PFSK-1 (cell line): ENCODE data around the gene GAS1.

Source experiments
- POLR2AphosphoS5 ChIP-seq: IDR thresholded peaks from 2 replicates; pipeline ENCODE4 v1.6.1; 2012; ENCODE audit warnings: low read depth, mild to moderate bottlenecking, control low read depth, low read length, moderate library complexity
- SIN3A ChIP-seq: IDR thresholded peaks from 2 replicates; pipeline ENCODE4 v1.6.1; 2012; ENCODE audit warnings: mild to moderate bottlenecking, low read length, moderate library complexity, borderline replicate concordance; ENCODE audit not compliant: insufficient read depth
- TAF1 ChIP-seq: IDR thresholded peaks from 2 replicates; pipeline ENCODE4 v1.6.1; 2012; ENCODE audit warnings: low read length, control low read depth, borderline replicate concordance; ENCODE audit not compliant: insufficient read depth
- TF ChIP-seq, protein P1 (sequence below), 2 experiments: IDR thresholded peaks; 2 replicates each; pipeline versions ENCODE4 v1.6.1 to v1.8.0; 2011 to 2012; ENCODE audit warnings: low read depth in 2 of 2, low read length in 2 of 2, control low read depth in 1 of 2, inconsistent platforms in 1 of 2, mild to moderate bottlenecking in 1 of 2, moderate library complexity in 1 of 2; ENCODE audit not compliant: insufficient read depth in 1 of 2

DNA sequence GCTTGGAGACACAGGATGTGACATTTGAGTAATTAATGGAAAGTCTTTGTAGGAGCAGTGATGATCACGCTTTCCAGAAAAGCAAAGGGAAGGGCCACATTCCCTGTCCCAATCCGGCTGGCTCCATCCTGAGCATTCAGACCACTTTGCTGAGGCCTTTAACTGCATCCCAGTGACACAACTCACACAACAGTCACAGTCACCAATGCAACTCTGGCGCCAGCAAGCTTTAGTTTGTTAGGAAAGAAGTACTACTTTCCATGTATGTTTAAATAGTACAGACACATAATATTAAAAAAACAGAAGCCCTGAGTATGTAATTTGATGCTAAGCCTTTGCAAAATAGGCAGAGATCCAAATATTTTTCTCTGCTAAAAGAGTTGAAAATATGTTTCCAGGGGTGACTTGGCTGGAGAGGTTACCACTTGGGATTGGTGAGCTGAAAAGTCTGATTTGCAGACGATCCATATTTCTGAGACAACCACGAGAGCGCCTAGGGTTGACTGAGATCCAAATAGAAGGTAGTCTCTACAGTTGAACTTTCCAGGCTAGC, 31.7 kb upstream of the GAS1 start:
- TF ChIP-seq TAF1 (no peak), POLR2AphosphoS5 (no peak), SIN3A (no peak)
- TF ChIP-seq, protein P1, sequence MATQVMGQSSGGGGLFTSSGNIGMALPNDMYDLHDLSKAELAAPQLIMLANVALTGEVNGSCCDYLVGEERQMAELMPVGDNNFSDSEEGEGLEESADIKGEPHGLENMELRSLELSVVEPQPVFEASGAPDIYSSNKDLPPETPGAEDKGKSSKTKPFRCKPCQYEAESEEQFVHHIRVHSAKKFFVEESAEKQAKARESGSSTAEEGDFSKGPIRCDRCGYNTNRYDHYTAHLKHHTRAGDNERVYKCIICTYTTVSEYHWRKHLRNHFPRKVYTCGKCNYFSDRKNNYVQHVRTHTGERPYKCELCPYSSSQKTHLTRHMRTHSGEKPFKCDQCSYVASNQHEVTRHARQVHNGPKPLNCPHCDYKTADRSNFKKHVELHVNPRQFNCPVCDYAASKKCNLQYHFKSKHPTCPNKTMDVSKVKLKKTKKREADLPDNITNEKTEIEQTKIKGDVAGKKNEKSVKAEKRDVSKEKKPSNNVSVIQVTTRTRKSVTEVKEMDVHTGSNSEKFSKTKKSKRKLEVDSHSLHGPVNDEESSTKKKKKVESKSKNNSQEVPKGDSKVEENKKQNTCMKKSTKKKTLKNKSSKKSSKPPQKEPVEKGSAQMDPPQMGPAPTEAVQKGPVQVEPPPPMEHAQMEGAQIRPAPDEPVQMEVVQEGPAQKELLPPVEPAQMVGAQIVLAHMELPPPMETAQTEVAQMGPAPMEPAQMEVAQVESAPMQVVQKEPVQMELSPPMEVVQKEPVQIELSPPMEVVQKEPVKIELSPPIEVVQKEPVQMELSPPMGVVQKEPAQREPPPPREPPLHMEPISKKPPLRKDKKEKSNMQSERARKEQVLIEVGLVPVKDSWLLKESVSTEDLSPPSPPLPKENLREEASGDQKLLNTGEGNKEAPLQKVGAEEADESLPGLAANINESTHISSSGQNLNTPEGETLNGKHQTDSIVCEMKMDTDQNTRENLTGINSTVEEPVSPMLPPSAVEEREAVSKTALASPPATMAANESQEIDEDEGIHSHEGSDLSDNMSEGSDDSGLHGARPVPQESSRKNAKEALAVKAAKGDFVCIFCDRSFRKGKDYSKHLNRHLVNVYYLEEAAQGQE (IDR thresholded peaks at IDR 0.05; ENCODE audit: insufficient read depth in 1 of 2, low read depth in 2 of 2, low read length in 2 of 2): no peak
